PFSK-1 (cell line): ENCODE measurements around the gene CBX8.

Experiments used
- POLR2AphosphoS5 ChIP-seq: IDR thresholded peaks from 2 replicates; pipeline ENCODE4 v1.6.1; 2012; ENCODE audit warnings: low read depth, mild to moderate bottlenecking, control low read depth, low read length, moderate library complexity
- SIN3A ChIP-seq: IDR thresholded peaks from 2 replicates; pipeline ENCODE4 v1.6.1; 2012; ENCODE audit warnings: mild to moderate bottlenecking, low read length, moderate library complexity, borderline replicate concordance; ENCODE audit not compliant: insufficient read depth
- TF ChIP-seq, protein P1 (sequence below), 2 experiments: IDR thresholded peaks; 2 replicates each; pipeline versions ENCODE4 v1.6.1 to v1.8.0; 2011 to 2012; ENCODE audit warnings: low read depth in 2 of 2, low read length in 2 of 2, control low read depth in 1 of 2, inconsistent platforms in 1 of 2, mild to moderate bottlenecking in 1 of 2, moderate library complexity in 1 of 2; ENCODE audit not compliant: insufficient read depth in 1 of 2

DNA sequence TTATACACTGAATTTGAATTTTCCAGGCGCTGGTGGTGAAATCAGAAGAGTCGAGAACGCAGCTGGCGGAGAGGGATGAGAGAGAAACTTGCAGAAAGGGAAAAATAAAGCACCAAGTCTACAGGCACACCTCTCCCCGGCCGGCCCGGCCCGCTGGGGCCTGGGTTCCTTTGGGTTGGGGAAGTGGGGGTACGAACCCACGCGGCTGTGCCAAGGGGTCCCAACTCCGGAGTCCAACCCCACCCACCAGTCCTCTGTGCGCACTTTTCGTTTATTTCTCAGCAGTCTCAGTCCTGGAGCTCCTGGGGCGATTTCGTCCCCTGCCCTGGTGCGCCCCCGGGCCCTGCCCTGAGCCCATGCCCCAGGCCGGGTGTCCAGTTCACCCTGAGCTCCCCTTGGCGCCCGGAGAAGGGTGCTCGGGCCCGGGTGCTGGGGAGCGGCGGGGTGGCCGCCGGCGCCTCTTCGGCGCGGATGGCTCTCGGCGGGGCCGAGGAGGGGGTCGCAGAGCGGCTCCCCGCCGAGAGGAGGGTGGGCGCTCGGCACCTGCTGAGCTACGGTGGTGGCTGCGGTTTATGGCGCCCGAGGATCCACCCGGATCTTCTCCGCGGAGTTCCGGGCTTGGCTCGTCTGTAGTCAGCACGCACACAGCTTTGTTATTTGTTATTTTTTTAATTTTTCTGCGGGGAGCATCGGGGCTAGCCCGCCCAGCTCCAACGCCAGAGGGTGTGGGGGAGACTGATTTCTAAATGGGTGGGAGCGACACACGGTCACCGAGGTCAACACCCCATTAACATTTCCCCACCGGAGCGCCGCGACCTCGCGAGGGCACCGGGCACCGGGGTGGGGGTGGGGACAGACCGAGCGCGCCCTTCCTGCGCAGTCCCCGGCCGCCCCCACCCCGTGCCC lies 15.7 kb upstream of the CBX8 start:
- TF ChIP-seq POLR2AphosphoS5 (no peak), SIN3A (no peak)
- TF ChIP-seq, protein P1, sequence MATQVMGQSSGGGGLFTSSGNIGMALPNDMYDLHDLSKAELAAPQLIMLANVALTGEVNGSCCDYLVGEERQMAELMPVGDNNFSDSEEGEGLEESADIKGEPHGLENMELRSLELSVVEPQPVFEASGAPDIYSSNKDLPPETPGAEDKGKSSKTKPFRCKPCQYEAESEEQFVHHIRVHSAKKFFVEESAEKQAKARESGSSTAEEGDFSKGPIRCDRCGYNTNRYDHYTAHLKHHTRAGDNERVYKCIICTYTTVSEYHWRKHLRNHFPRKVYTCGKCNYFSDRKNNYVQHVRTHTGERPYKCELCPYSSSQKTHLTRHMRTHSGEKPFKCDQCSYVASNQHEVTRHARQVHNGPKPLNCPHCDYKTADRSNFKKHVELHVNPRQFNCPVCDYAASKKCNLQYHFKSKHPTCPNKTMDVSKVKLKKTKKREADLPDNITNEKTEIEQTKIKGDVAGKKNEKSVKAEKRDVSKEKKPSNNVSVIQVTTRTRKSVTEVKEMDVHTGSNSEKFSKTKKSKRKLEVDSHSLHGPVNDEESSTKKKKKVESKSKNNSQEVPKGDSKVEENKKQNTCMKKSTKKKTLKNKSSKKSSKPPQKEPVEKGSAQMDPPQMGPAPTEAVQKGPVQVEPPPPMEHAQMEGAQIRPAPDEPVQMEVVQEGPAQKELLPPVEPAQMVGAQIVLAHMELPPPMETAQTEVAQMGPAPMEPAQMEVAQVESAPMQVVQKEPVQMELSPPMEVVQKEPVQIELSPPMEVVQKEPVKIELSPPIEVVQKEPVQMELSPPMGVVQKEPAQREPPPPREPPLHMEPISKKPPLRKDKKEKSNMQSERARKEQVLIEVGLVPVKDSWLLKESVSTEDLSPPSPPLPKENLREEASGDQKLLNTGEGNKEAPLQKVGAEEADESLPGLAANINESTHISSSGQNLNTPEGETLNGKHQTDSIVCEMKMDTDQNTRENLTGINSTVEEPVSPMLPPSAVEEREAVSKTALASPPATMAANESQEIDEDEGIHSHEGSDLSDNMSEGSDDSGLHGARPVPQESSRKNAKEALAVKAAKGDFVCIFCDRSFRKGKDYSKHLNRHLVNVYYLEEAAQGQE (IDR thresholded peaks at IDR 0.05; ENCODE audit: insufficient read depth in 1 of 2, low read depth in 2 of 2, low read length in 2 of 2) = no peak
